Trophoblast cell (in vitro differentiated cells and primary cell): ENCODE measurements around the gene CLEC2D.
"Not testable (repeated sequence)": the region's sequence is repeated elsewhere in the genome, so short reads cannot be mapped to it uniquely, and the experiment has no call there.

Source experiments
- DNase-seq, 2 donors: peaks; one replicate each; pipeline ENCODE4 v3.0.0-alpha.2; 2016
- H2AFZ ChIP-seq: 2 replicates; pipeline ENCODE4 v1.6.1; 2013; ENCODE audit warnings: low read length, moderate library complexity, mild to moderate bottlenecking; ENCODE audit not compliant: insufficient read depth, poor library complexity
- H2AK5ac ChIP-seq: 2 replicates; pipeline ENCODE4 v1.6.1; 2013; ENCODE audit warnings: mild to moderate bottlenecking, low read length
- H2BK120ac ChIP-seq: 2 replicates; pipeline ENCODE4 v1.6.1; 2013; ENCODE audit warnings: low read length, mild to moderate bottlenecking, moderate library complexity; ENCODE audit not compliant: insufficient read depth, poor library complexity
- H2BK12ac ChIP-seq: 2 replicates; pipeline ENCODE4 v1.6.1; 2013; ENCODE audit warnings: mild to moderate bottlenecking, low read length, moderate library complexity
- H2BK5ac ChIP-seq: 2 replicates; pipeline ENCODE4 v1.6.1; 2013; ENCODE audit warnings: low read length, low read depth, moderate library complexity, mild to moderate bottlenecking; ENCODE audit not compliant: poor library complexity
- H3K14ac ChIP-seq: 2 replicates; pipeline ENCODE4 v1.6.1; 2013; ENCODE audit warnings: mild to moderate bottlenecking, low read length
- H3K18ac ChIP-seq: 2 replicates; pipeline ENCODE4 v1.6.1; 2013; ENCODE audit warnings: mild to moderate bottlenecking, low read length
- H3K23ac ChIP-seq: 2 replicates; pipeline ENCODE4 v1.6.1; 2013; ENCODE audit warnings: low read length
- H3K27ac ChIP-seq: 2 replicates; pipeline ENCODE4 v1.5.1; 2013; ENCODE audit warnings: low read depth, mild to moderate bottlenecking, inconsistent platforms, low read length, moderate library complexity
- H3K27me3 ChIP-seq: 2 replicates; pipeline ENCODE4 v1.6.1; 2013; ENCODE audit warnings: inconsistent platforms, mild to moderate bottlenecking, low read length, moderate library complexity; ENCODE audit not compliant: insufficient read depth
- H3K36me3 ChIP-seq, 2 experiments: 1 replicate in 1 of 2; 2 replicates in 1 of 2; pipeline ENCODE4 v1.6.1; 2013; ENCODE audit warnings: low read length in 2 of 2, mild to moderate bottlenecking in 2 of 2, moderate library complexity in 1 of 2; ENCODE audit not compliant: insufficient read depth in 2 of 2, control insufficient read depth in 1 of 2
- H3K4ac ChIP-seq: 2 replicates; pipeline ENCODE4 v1.6.1; 2013; ENCODE audit warnings: low read depth, mild to moderate bottlenecking, low read length, moderate library complexity
- H3K4me1 ChIP-seq, 2 experiments: 1 replicate in 1 of 2; 2 replicates in 1 of 2; pipeline ENCODE4 v1.6.1; 2013; ENCODE audit warnings: low read length in 2 of 2, mild to moderate bottlenecking in 2 of 2, moderate library complexity in 1 of 2; ENCODE audit not compliant: insufficient read depth in 2 of 2, control insufficient read depth in 1 of 2
- H3K4me2 ChIP-seq: 2 replicates; pipeline ENCODE4 v1.6.1; 2013; ENCODE audit warnings: inconsistent platforms, mild to moderate bottlenecking, low read length, moderate library complexity
- H3K4me3 ChIP-seq: 2 replicates; pipeline ENCODE4 v1.5.1; 2013; ENCODE audit warnings: mild to moderate bottlenecking, low read depth, low read length, inconsistent platforms
- H3K79me1 ChIP-seq: one replicate; pipeline ENCODE4 v1.6.1; 2013; ENCODE audit warnings: low read length
- H3K79me2 ChIP-seq: 2 replicates; pipeline ENCODE4 v1.6.1; 2013; ENCODE audit warnings: low read length, mild to moderate bottlenecking; ENCODE audit not compliant: control insufficient read depth, insufficient read depth, poor library complexity
- H3K9ac ChIP-seq: 2 replicates; pipeline ENCODE4 v1.6.1; 2013; ENCODE audit warnings: mild to moderate bottlenecking, low read length
- H3K9me3 ChIP-seq: 2 replicates; pipeline ENCODE4 v1.6.1; 2013; ENCODE audit warnings: low read depth, mild to moderate bottlenecking, control low read depth, inconsistent platforms, low read length; ENCODE audit not compliant: insufficient read depth
- H4K12ac ChIP-seq: 2 replicates; pipeline ENCODE4 v1.6.1; 2013; ENCODE audit warnings: low read depth, mild to moderate bottlenecking, low read length, moderate library complexity
- H4K8ac ChIP-seq: 2 replicates; pipeline ENCODE4 v1.6.1; 2013; ENCODE audit warnings: low read depth, mild to moderate bottlenecking, low read length, moderate library complexity
- H4K91ac ChIP-seq: one replicate; pipeline ENCODE4 v1.6.1; 2013; ENCODE audit warnings: low read depth, mild to moderate bottlenecking, low read length, moderate library complexity
- WGBS: extraction: QIAGEN DNeasy Blood & Tissue Kit; methylation state at CpG from one replicate; pipeline ENCODE4 v1.1.7; 2013; ENCODE audit warnings: missing lambda C conversion rate; ENCODE audit not compliant: insufficient read length, insufficient coverage; ENCODE audit errors: extremely low coverage; 5-methylcytosine and 5-hydroxymethylcytosine counted together

Gene CLEC2D

DNA sequence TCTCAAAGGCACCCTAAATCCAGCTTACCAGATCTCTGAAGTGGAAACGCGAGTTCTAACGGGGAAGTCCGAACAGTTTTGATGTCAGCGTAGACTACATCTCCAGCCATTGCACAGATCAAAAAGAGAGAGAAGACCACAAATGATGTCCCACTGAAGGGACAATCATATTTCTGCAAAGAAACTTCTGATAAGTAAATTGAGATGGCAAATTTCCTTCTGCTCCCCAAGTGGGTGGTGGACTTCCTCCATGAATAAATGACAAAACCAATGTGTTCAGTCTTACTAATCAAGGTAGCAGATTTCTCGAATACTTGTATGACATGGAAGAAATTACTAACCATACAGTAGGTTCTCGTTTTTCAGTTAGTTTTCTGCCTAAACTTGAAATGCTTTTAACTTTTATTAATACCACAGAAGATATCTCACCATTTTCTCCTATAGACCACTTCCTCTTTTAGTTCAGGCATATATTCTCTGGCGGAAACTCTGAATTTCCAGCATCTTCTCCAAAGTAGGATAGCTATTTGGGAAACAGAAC lies 63.5 kb downstream of the CLEC2D start, which contains the start of gene CLECL1:
CLECL1 (minus strand) TSS at position 177 of the 541 bp plus-strand sequence.
- no peak within 1 kb of the TSS for H2AK5ac ChIP-seq

GRCh38 chr12:9735601-9736000 lies 66.1 kb downstream of the CLEC2D start:
- Histone ChIP-seq H3K79me2 (no peaks in the 10 kb centered on the region), H2BK120ac (no peak overlapping the region), H2BK12ac (no peak overlapping the region), H2AFZ (no peak overlapping the region), H3K27ac (no peak overlapping the region), H3K4ac (no peak overlapping the region), H3K4me2 (no peak overlapping the region), H3K18ac (no peak overlapping the region), H2AK5ac (no peak overlapping the region), H3K4me3 (no peak overlapping the region), H3K36me3 (no peaks in the 10 kb centered on the region), H2BK5ac (no peak overlapping the region), H4K8ac (no peak overlapping the region), H3K79me1 (no peaks in the 10 kb centered on the region), H3K4me1 (no peaks in the 10 kb centered on the region), H3K9me3 (no peaks in the 10 kb centered on the region), H4K91ac (no peak overlapping the region), H4K12ac (no peak overlapping the region), H3K27me3 (no peaks in the 10 kb centered on the region), H3K9ac (no peak overlapping the region), H3K14ac (no peak overlapping the region), H3K23ac (no peak overlapping the region)
- DNase-seq, result no peak
- WGBS, result no CpG with 5 or more reads among the region's 3 CpGs

More for the DNA sequence above, 63.5 kb downstream of the CLEC2D start, which contains the start of gene CLECL1:
- Histone ChIP-seq H4K8ac (no peak within 1 kb of the TSS), H3K27ac (no peak within 1 kb of the TSS), H3K23ac (no peak within 1 kb of the TSS), H3K4me3 (no peak within 1 kb of the TSS), H3K9ac (no peak within 1 kb of the TSS), H2BK120ac (no peak within 1 kb of the TSS), H3K79me1 (no peaks in the 10 kb centered on the region), H4K91ac (no peak within 1 kb of the TSS), H3K9me3 (no peaks in the 10 kb centered on the region), H2AFZ (no peak within 1 kb of the TSS), H4K12ac (no peak within 1 kb of the TSS), H3K4ac (no peak within 1 kb of the TSS), H3K4me1 (no peaks in the 10 kb centered on the region), H3K27me3 (no peaks in the 10 kb centered on the region), H2BK12ac (no peak within 1 kb of the TSS), H3K79me2 (no peaks in the 10 kb centered on the region), H3K36me3 (no peaks in the 10 kb centered on the region), H3K4me2 (no peak within 1 kb of the TSS), H2BK5ac (no peak within 1 kb of the TSS), H3K18ac (no peak within 1 kb of the TSS), H3K14ac (no peak within 1 kb of the TSS)
- WGBS, result no CpG with 5 or more reads among the region's 8 CpGs
- DNase-seq, result no peak

DNA sequence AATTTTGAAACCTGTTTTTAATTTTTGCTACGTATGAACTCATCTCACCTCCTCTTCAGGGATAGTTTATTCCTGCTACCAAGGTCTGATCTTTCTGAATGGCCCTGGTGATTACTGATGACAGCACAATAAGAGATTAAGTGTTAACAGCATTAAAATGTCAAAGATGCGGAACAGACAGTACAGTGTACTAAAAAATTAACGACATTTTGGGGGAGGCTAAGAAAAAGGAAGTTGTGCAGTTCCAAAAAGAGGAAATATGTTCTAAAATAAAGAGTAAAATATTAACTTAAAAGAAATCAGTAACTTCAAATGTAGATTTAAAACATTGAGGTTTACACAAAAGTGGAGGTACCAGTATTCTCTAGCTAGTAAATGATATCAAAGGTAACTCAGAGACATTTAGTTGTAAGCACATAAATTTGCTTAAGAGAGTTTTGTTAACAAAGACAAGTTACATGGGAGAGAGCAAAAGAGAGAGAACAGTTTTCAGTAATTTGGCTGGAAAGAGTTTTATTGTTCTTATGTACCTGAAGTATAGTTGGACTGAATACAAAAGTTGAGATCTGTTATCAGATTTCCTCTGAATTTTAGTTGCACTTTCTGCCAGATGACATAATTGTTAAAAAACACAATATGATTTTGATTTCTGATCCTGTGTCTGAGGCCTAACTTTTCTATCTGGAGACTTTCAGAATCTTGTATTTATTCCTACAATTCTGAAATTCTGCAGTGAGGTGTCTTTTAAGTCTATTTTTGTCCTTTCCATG lies 67.6 kb downstream of the CLEC2D start:
- Histone ChIP-seq H3K14ac (no peak overlapping the region), H3K27ac (no peak overlapping the region), H3K4me1 (no peaks in the 10 kb centered on the region), H3K4ac (no peak overlapping the region), H3K27me3 (no peaks in the 10 kb centered on the region), H3K79me2 (no peaks in the 10 kb centered on the region), H2BK5ac (no peak overlapping the region), H2AFZ (no peak overlapping the region), H3K18ac (no peak overlapping the region), H4K91ac (no peak overlapping the region), H3K4me2 (no peak overlapping the region), H2AK5ac (no peak overlapping the region), H4K12ac (no peak overlapping the region), H3K79me1 (no peaks in the 10 kb centered on the region), H3K23ac (no peak overlapping the region), H2BK12ac (no peak overlapping the region), H4K8ac (no peak overlapping the region), H2BK120ac (no peak overlapping the region), H3K9ac (no peak overlapping the region), H3K9me3 (no peaks in the 10 kb centered on the region), H3K4me3 (no peak overlapping the region), H3K36me3 (no peaks in the 10 kb centered on the region)
- WGBS, result no CpG with 5 or more reads among the region's 3 CpGs
- DNase-seq, result no peak

GRCh38 chr12:9738905-9739304 lies 69.4 kb downstream of the CLEC2D start:
- H3K4ac ChIP-seq, H3K4me3 ChIP-seq, H3K9me3 ChIP-seq, H3K4me1 ChIP-seq, H2BK5ac ChIP-seq, H3K36me3 ChIP-seq, H2AFZ ChIP-seq, H4K8ac ChIP-seq, H3K23ac ChIP-seq, H4K91ac ChIP-seq, H3K18ac ChIP-seq, H3K79me1 ChIP-seq, H2BK120ac ChIP-seq, DNase-seq, H3K9ac ChIP-seq, H3K27me3 ChIP-seq, H3K14ac ChIP-seq, H2AK5ac ChIP-seq, H2BK12ac ChIP-seq, H3K27ac ChIP-seq, H4K12ac ChIP-seq, H3K79me2 ChIP-seq, H3K4me2 ChIP-seq: not testable (repeated sequence)
- no CpG with 5 or more reads among the region's 14 CpGs for WGBS
